HCT116 (cell line): ENCODE measurements around the gene S100PBP.

ENCODE experiments used
- POLR2A ChIP-seq: IDR thresholded peaks from 2 replicates; pipeline ENCODE4 v1.7.0; 2011; ENCODE audit warnings: borderline replicate concordance; ENCODE audit not compliant: insufficient read depth, insufficient read length; ENCODE audit errors: extremely low read depth
- SIN3A ChIP-seq: IDR thresholded peaks from 2 replicates; pipeline ENCODE4 v1.6.1; 2012; ENCODE audit warnings: low read depth
- TF ChIP-seq, protein P1 (sequence below), 3 experiments: fragments of 200-600 bp in 1 of 3; sonication (generic) in 1 of 3; IDR thresholded peaks in 2 of 3; conservative IDR thresholded peaks in 1 of 3; 2 replicates each; pipeline ENCODE4 v1.5.1; 2012 to 2017; ENCODE audit warnings: low read depth in 2 of 3, low read length in 2 of 3, antibody characterized with exemption in 1 of 3, borderline replicate concordance in 1 of 3, control low read depth in 1 of 3, mild to moderate bottlenecking in 1 of 3, mixed read lengths in 1 of 3, mixed run types in 1 of 3, moderate library complexity in 1 of 3; ENCODE audit not compliant: insufficient read depth in 1 of 3

DNA sequence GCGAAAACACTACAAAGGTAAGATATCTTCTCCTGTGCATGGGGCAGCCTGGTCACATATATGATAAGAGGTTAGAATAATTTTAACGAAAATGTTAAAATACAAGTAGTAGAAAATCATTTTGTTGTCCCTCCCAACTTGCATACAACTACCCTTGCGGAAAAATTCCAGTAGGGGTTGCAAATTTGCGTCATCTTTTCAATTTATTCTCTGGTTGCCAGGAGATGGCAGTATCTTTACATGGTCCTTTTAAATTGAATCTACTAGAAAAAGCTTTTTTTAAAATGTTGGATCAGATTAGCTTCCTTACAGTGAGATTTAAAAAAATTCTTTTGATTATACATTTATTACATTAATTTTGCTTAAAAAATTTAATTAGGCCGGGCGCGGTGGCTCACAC, 10.9 kb downstream of the S100PBP start:
- TF ChIP-seq SIN3A (no peak), POLR2A (no peak)
- TF ChIP-seq, protein P1, sequence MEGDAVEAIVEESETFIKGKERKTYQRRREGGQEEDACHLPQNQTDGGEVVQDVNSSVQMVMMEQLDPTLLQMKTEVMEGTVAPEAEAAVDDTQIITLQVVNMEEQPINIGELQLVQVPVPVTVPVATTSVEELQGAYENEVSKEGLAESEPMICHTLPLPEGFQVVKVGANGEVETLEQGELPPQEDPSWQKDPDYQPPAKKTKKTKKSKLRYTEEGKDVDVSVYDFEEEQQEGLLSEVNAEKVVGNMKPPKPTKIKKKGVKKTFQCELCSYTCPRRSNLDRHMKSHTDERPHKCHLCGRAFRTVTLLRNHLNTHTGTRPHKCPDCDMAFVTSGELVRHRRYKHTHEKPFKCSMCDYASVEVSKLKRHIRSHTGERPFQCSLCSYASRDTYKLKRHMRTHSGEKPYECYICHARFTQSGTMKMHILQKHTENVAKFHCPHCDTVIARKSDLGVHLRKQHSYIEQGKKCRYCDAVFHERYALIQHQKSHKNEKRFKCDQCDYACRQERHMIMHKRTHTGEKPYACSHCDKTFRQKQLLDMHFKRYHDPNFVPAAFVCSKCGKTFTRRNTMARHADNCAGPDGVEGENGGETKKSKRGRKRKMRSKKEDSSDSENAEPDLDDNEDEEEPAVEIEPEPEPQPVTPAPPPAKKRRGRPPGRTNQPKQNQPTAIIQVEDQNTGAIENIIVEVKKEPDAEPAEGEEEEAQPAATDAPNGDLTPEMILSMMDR (IDR thresholded peaks at IDR 0.05 in 2 of 3, conservative IDR thresholded peaks at IDR 0.05 in 1 of 3; ENCODE audit: borderline replicate concordance in 1 of 3, insufficient read depth in 1 of 3, low read depth in 2 of 3, low read length in 2 of 3), result peak in 2 of 3 experiments; percentile 37 to 40; a peak in 3 of 6 replicates
